ENCODE results near the gene SLC38A6. TPM values are rescaled to one million over a fixed set of nuclear protein-coding genes. Genes with fewer than 3 reads are reported as not detected.

SLC38A6 gene
- total and polyA plus RNA-seq, 2 of the 8 experiments (the other 6 are each of a cell fraction or from before 2014, with no cell fraction given): 8.1 to 9.8 TPM

DNA sequence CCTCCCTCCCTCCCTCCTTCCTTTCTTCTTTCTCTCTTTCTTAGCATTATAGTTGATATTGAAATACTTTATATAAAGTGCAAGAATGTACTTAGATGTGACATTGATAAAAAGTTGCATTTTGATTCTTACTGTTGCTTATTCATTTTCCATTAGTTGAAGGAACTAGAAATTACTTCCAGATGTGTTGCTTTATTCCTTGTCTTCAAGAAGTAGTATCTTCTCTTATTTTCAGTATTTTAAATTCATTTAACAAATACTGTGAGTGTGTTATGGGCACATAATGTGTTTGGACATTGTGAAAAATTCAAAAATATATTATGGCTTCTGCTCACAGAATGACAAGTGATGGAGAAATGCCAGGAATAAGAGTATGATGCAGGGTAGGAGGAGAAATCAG lies 45.7 kb upstream of the SLC38A6 start:
- Histone ChIP-seq H2BK15ac (ENCODE audit: low read length) (no peak overlapping the region), H3K4me3 (ENCODE audit: extremely low read depth in 1 of 4, insufficient read depth in 2 of 4, low read depth in 3 of 4, low read length in 4 of 4) (no peak overlapping the region), H2AK5ac (ENCODE audit: low read depth, low read length) (no peak overlapping the region), H2BK120ac (replicated peaks; ENCODE audit: low read depth, low read length) (no peak overlapping the region), H2BK12ac (ENCODE audit: low read depth, low read length) (no peak overlapping the region), H2BK5ac (ENCODE audit: low read depth, low read length) (no peak overlapping the region), H2AFZ (ENCODE audit: low read length) (no peak overlapping the region), H3K36me3 (ENCODE audit: control insufficient read depth in 2 of 4, insufficient read depth in 4 of 4, low read length in 3 of 4) (no peaks in the 10 kb centered on the region), H3K27ac (ENCODE audit: low read depth, low read length) (no peak overlapping the region), H3K9me3 (ENCODE audit: insufficient read depth in 2 of 2, low read depth in 1 of 2, low read length in 1 of 2) (no peaks in the 10 kb centered on the region), H3K9ac (replicated peaks in 1 of 4; ENCODE audit: extremely low read depth in 1 of 4, low read depth in 3 of 4, low read length in 3 of 4) (no peak overlapping the region), H3K4me1 (replicated peaks in 1 of 4; ENCODE audit: control insufficient read depth in 3 of 4, insufficient read depth in 4 of 4, low read length in 3 of 4) (no peaks in the 10 kb centered on the region), H3K4me2 (ENCODE audit: insufficient read depth in 1 of 2, low read depth in 2 of 2, low read length in 2 of 2) (no peak overlapping the region), H4K20me1 (replicated peaks in 1 of 2; ENCODE audit: control insufficient read depth in 1 of 2, insufficient read depth in 2 of 2, low read length in 2 of 2) (no peaks in the 10 kb centered on the region), H3K27me3 (replicated peaks in 1 of 4; ENCODE audit: control insufficient read depth in 3 of 4, extremely low read depth in 1 of 4, insufficient read depth in 3 of 4, low read length in 3 of 4) (no peaks in the 10 kb centered on the region), H3K14ac (ENCODE audit: insufficient read length) (no peak overlapping the region), H3K79me2 (ENCODE audit: control insufficient read depth in 1 of 2, insufficient read depth in 2 of 2, low read length in 2 of 2) (no peaks in the 10 kb centered on the region), H2BK20ac (ENCODE audit: low read length) (no peak overlapping the region), H4K91ac (replicated peaks; ENCODE audit: insufficient read length, low read length) (no peak overlapping the region), H3K18ac (ENCODE audit: extremely low read depth, low read length) (no peak overlapping the region), H4K8ac (ENCODE audit: extremely low read depth, insufficient read depth, low read length) (no peak overlapping the region), H3K56ac (replicated peaks; ENCODE audit: insufficient read length, low read depth, low read length) (no peak overlapping the region), H3K23me2 (ENCODE audit: low read depth, low read length) (no peaks in the 10 kb centered on the region), H3K23ac (ENCODE audit: insufficient read length) (no peak overlapping the region), H4K5ac (ENCODE audit: insufficient read length, low read depth, low read length) (no peak overlapping the region), H3K79me1 (ENCODE audit: low read depth, low read length) (no peaks in the 10 kb centered on the region), H3K4ac (replicated peaks; ENCODE audit: insufficient read length, low read depth, low read length) (no peak overlapping the region)
- TF ChIP-seq TAF1 (IDR thresholded peaks at IDR 0.05; ENCODE audit: low read depth, low read length): no peak
- ChIA-PET POLR2A (ENCODE audit: partially characterized antibody) (no interaction called here), CTCF (ENCODE audit: partially characterized antibody) (no interaction called here)
- no peak for FAIRE-seq
- DNase-seq (ENCODE audit: low read depth in 1 of 2, low spot score in 2 of 2): no peak
